Muscle layer of colon (tissue), 2 donors: ENCODE data around the gene MPP4.

Source experiments
- H3K27ac ChIP-seq: one replicate; pipeline ENCODE4 v1.7.0; 2013; ENCODE audit warnings: low read depth, mild to moderate bottlenecking, low read length, moderate library complexity
- H3K27me3 ChIP-seq, 2 donors: one replicate each; pipeline ENCODE4 v1.7.0; 2013; ENCODE audit warnings: low read length in 2 of 2, mild to moderate bottlenecking in 2 of 2; ENCODE audit not compliant: insufficient read depth in 2 of 2, control insufficient read depth in 1 of 2
- H3K36me3 ChIP-seq: one replicate; pipeline ENCODE4 v1.7.0; 2013; ENCODE audit warnings: mild to moderate bottlenecking, low read length; ENCODE audit not compliant: insufficient read depth
- H3K4me1 ChIP-seq: one replicate; pipeline ENCODE4 v1.7.0; 2013; ENCODE audit warnings: mild to moderate bottlenecking, low read length; ENCODE audit not compliant: insufficient read depth
- H3K4me3 ChIP-seq, 2 donors: one replicate each; pipeline ENCODE4 v1.7.0; 2013; ENCODE audit warnings: low read length in 2 of 2, low read depth in 1 of 2, mild to moderate bottlenecking in 1 of 2, moderate library complexity in 1 of 2
- H3K9ac ChIP-seq: one replicate; pipeline ENCODE4 v1.7.0; 2013; ENCODE audit warnings: low read length
- H3K9me3 ChIP-seq: one replicate; pipeline ENCODE4 v1.7.0; 2013; ENCODE audit warnings: mild to moderate bottlenecking, low read length
- donor health status: abdominal sarcoma.
- donor health status: Adenocarcinoma of cecum.

MPP4 gene

DNA sequence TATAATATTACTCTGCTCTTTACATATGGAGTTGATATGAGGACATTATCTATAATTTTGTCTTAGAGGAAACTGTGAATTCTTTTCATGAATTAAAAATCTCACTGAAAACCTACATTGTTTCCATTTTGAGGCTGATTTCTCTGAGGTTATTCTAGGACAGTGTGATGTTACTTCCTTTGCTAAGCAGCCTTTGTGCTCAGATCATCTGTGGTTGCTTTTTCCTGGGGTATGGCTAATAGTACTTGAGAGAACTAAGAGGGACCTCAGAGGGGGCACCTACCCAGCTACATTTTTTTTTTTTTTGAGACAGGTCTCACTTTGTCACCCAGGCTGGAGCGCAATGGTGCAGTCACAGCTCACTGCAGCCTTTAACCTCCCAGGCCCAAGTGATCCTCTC, 8.7 kb upstream of the MPP4 start:
- Histone ChIP-seq H3K27me3 (no peaks in the 10 kb centered on the region), H3K4me3 (no peak overlapping the region), H3K9ac (no peak overlapping the region), H3K9me3 (no peaks in the 10 kb centered on the region), H3K4me1 (no peaks in the 10 kb centered on the region), H3K36me3 (peaks cover 61% of the 10 kb centered on the region), H3K27ac (no peak overlapping the region)

- no peaks in the 10 kb centered on the region for H3K27me3 ChIP-seq
- no peak overlapping the region for H3K4me3 ChIP-seq
- no peaks in the 10 kb centered on the region for H3K9me3 ChIP-seq
- no peak overlapping the region for H3K9ac ChIP-seq
- H3K4me1 ChIP-seq = no peaks in the 10 kb centered on the region
- H3K36me3 ChIP-seq = peaks cover 56% of the 10 kb centered on the region
- no peak overlapping the region for H3K27ac ChIP-seq
Measured at GRCh38 chr2:201704536-201704935, 6.1 kb upstream of the MPP4 start.

- H3K27me3 ChIP-seq = no peaks in the 10 kb centered on the region
- H3K4me3 ChIP-seq = no peak overlapping the region
- H3K27ac ChIP-seq = no peak overlapping the region
- no peaks in the 10 kb centered on the region for H3K9me3 ChIP-seq
- no peaks in the 10 kb centered on the region for H3K4me1 ChIP-seq
- peaks cover 35% of the 10 kb centered on the region for H3K36me3 ChIP-seq
- no peak overlapping the region for H3K9ac ChIP-seq
Measured at GRCh38 chr2:201701646-201702045, 3.2 kb upstream of the MPP4 start.

DNA sequence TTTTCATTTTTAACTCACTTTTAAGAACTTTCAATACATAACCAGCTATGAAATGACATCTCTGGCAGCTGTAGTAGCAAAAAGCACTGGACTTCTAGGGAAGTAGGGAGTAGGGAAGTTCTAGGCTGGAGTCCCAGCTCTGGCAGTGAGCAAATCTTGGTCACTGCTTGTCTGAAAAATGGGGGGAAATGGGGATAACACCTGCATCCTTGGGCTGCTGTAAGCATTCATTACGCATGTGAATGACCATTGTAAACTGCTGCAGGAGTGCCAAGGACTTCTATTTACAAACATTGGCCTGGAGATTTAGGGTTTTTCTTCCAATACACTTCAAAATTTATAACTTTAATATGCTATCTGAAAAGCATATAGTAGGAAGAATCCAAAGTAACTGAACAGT, 972 bp upstream of the MPP4 start:
- H3K9me3 ChIP-seq = no peaks in the 10 kb centered on the region
- no peaks in the 10 kb centered on the region for H3K27me3 ChIP-seq
- H3K36me3 ChIP-seq = peaks cover 26% of the 10 kb centered on the region
- no peak overlapping the region for H3K4me3 ChIP-seq
- H3K9ac ChIP-seq = no peak overlapping the region
- H3K27ac ChIP-seq = no peak overlapping the region
- H3K4me1 ChIP-seq = no peaks in the 10 kb centered on the region

- no peaks in the 10 kb centered on the region for H3K27me3 ChIP-seq
- H3K4me3 ChIP-seq = no peak overlapping the region
- no peak overlapping the region for H3K9ac ChIP-seq
- H3K9me3 ChIP-seq = no peaks in the 10 kb centered on the region
- H3K4me1 ChIP-seq = no peaks in the 10 kb centered on the region
- no peak overlapping the region for H3K27ac ChIP-seq
- H3K36me3 ChIP-seq = peaks cover 13% of the 10 kb centered on the region
Measured at GRCh38 chr2:201697899-201698298, 545 bp downstream of the MPP4 start.

- no peaks in the 10 kb centered on the region for H3K4me1 ChIP-seq
- H3K27me3 ChIP-seq = no peaks in the 10 kb centered on the region
- H3K27ac ChIP-seq = no peak overlapping the region
- no peak overlapping the region for H3K4me3 ChIP-seq
- H3K36me3 ChIP-seq = peaks cover 7% of the 10 kb centered on the region
- H3K9me3 ChIP-seq = no peaks in the 10 kb centered on the region
- H3K9ac ChIP-seq = no peak overlapping the region
Measured at GRCh38 chr2:201696151-201696659, 2.2 kb downstream of the MPP4 start.

DNA sequence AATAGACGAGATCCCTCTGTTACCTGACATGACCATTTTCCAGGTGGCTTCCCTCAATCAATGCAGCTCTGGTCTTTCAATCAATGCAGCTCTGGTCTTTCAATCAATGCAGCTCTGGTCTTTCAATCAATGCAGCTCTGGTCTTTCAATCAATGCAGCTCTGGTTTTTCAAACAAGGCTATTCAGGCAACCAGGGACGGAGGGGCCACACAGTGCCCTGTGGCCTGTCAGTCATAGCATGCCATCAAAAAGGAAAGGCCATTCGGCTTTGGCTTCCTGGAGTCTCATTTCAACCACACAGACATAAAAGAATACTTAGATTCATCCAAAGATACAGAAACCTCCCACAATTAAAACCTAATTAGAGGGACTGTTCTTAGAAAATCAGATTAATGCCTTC, 13.3 kb downstream of the MPP4 start:
- H3K36me3 ChIP-seq = no peaks in the 10 kb centered on the region
- H3K4me1 ChIP-seq = no peaks in the 10 kb centered on the region
- no peaks in the 10 kb centered on the region for H3K27me3 ChIP-seq
- H3K4me3 ChIP-seq = no peak overlapping the region
- H3K27ac ChIP-seq = no peak overlapping the region
- H3K9me3 ChIP-seq = no peaks in the 10 kb centered on the region
- no peak overlapping the region for H3K9ac ChIP-seq

- no peak overlapping the region for H3K27ac ChIP-seq
- H3K36me3 ChIP-seq = no peaks in the 10 kb centered on the region
- no peaks in the 10 kb centered on the region for H3K4me1 ChIP-seq
- no peaks in the 10 kb centered on the region for H3K9me3 ChIP-seq
- no peak overlapping the region for H3K9ac ChIP-seq
- H3K27me3 ChIP-seq = no peaks in the 10 kb centered on the region
- H3K4me3 ChIP-seq = no peak overlapping the region
Measured at GRCh38 chr2:201680743-201681142, 17.7 kb downstream of the MPP4 start.

- no peak overlapping the region for H3K27ac ChIP-seq
- no peaks in the 10 kb centered on the region for H3K4me1 ChIP-seq
- no peaks in the 10 kb centered on the region for H3K9me3 ChIP-seq
- H3K9ac ChIP-seq = no peak overlapping the region
- no peak overlapping the region for H3K4me3 ChIP-seq
- H3K36me3 ChIP-seq = no peaks in the 10 kb centered on the region
- no peaks in the 10 kb centered on the region for H3K27me3 ChIP-seq
Measured at GRCh38 chr2:201678401-201678800, 20.0 kb downstream of the MPP4 start.

GRCh38 chr2:201675454-201675853, 23.0 kb downstream of the MPP4 start:
- no peaks in the 10 kb centered on the region for H3K27me3 ChIP-seq
- no peak overlapping the region for H3K4me3 ChIP-seq
- no peaks in the 10 kb centered on the region for H3K4me1 ChIP-seq
- H3K27ac ChIP-seq = no peak overlapping the region
- no peak overlapping the region for H3K9ac ChIP-seq
- H3K36me3 ChIP-seq = no peaks in the 10 kb centered on the region
- no peaks in the 10 kb centered on the region for H3K9me3 ChIP-seq

DNA sequence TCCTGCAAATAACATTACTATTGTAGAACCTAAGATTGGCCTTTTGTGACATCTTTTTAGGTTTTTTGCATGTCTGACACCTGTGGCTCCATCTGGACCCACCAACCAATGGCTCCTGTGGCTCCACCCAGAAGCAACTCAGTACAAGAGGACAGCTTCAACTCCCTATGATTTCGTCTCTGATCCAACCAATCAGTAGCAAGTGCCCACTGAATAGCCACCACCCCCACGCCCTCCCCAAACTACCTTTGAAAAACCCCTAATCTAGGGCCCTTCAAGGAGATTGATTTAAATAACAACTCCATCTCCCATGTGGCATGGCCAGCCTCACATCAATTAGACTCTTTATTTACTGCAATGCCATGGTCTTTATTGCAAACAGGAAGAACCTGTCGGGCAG, 23.6 kb downstream of the MPP4 start:
- Histone ChIP-seq H3K9me3 (no peaks in the 10 kb centered on the region), H3K36me3 (no peaks in the 10 kb centered on the region), H3K4me3 (no peak overlapping the region), H3K9ac (no peak overlapping the region), H3K4me1 (no peaks in the 10 kb centered on the region), H3K27ac (no peak overlapping the region), H3K27me3 (no peaks in the 10 kb centered on the region)

GRCh38 chr2:201674298-201674697, 24.1 kb downstream of the MPP4 start:
- Histone ChIP-seq H3K4me3 (no peak overlapping the region), H3K9me3 (no peaks in the 10 kb centered on the region), H3K36me3 (no peaks in the 10 kb centered on the region), H3K9ac (no peak overlapping the region), H3K27ac (no peak overlapping the region), H3K4me1 (no peaks in the 10 kb centered on the region), H3K27me3 (no peaks in the 10 kb centered on the region)
